Adrenal gland (tissue), 12 donors: ENCODE results near the gene ADAMTSL1. TPM values are rescaled to one million over a fixed set of nuclear protein-coding genes. Genes with fewer than 3 reads are reported as not detected.

Experiments
- DNase-seq, 7 donors: peaks; one replicate each; pipeline ENCODE4 v3.0.0-alpha.2; 2019 to 2020
- H3K27ac ChIP-seq, 5 donors: fragments of 200-600 bp; sonication (generic) in 4 of 5; 1 replicate in 3 of 5; 2 replicates in 2 of 5; pipeline versions ENCODE4 v1.5.1 to v1.8.0; 2016 to 2020; ENCODE audit warnings: mild to moderate bottlenecking in 1 of 5
- H3K27me3 ChIP-seq: fragments of 200-600 bp; 2 replicates; pipeline ENCODE4 v1.8.0; 2021
- H3K36me3 ChIP-seq, 2 donors: fragments of 200-600 bp; replicated peaks in 1 of 2; 1 replicate in 1 of 2; 2 replicates in 1 of 2; pipeline versions ENCODE4 v1.5.1 to v1.8.0; 2018 to 2022
- H3K4me1 ChIP-seq, 2 donors: fragments of 200-600 bp; replicated peaks in 1 of 2; 1 replicate in 1 of 2; 2 replicates in 1 of 2; pipeline versions ENCODE4 v1.5.1 to v1.8.0; 2018 to 2021
- H3K4me3 ChIP-seq, 4 donors: fragments of 200-600 bp; sonication (generic) in 3 of 4; one replicate each; pipeline ENCODE4 v1.5.1; 2016 to 2018
- H3K9me3 ChIP-seq, 3 donors: fragments of 200-600 bp; sonication (generic) in 1 of 3; replicated peaks in 1 of 3; 1 replicate in 2 of 3; 2 replicates in 1 of 3; pipeline versions ENCODE4 v1.5.1 to v1.8.0; 2016 to 2021
- CTCF ChIP-seq, 6 experiments: fragments of 450-650 bp in 4 of 6; fragments of 200-600 bp in 2 of 6; sonication (generic) in 1 of 6; IDR thresholded peaks; 1 replicate in 5 of 6; 2 replicates in 1 of 6; pipeline versions ENCODE4 v1.5.1 to v1.8.0; 2016 to 2021; ENCODE audit warnings: antibody characterized with exemption in 6 of 6, mild to moderate bottlenecking in 2 of 6, moderate library complexity in 1 of 6
- POLR2A ChIP-seq, 2 donors: fragments of 450-650 bp; IDR thresholded peaks; one replicate each; pipeline ENCODE4 v1.6.1; 2017; ENCODE audit warnings: antibody characterized with exemption in 2 of 2, mild to moderate bottlenecking in 2 of 2, moderate library complexity in 1 of 2
- whole genome bisulfite sequencing, 4 donors: extraction: QIAGEN DNeasy Blood & Tissue Kit in 2 of 4; methylation state at CpG; one replicate each; pipeline versions ENCODE4 v1.1.5 to v1.1.7; 2013 to 2017; 5-methylcytosine and 5-hydroxymethylcytosine counted together
- intact Hi-C, 2 donors: fragments of 100-400 bp; cut with DNase I; formaldehyde crosslinking; loops; one replicate each; pipeline versions ENCODE4 v1.14.1 to v1.15.0; 2022 to 2023
- polyA plus RNA-seq, 3 donors: library from polyadenylated mRNA; stranded (reverse); fragments of 200-250 nt in 2 of 3; fragments of 350-450 nt in 1 of 3; fragmentation: Illumina TruSeq in 1 of 3; extraction: RNeasy Lipid Tissue Mini Kit (QIAGEN cat#74804) in 1 of 3; gene quantifications; one replicate each; pipeline ENCODE4 v1.2.3, GENCODE V29; 2013 to 2014
- total RNA-seq, 9 donors: library from RNA; depleted of rRNA in 4 of 9; stranded (reverse); fragments of >200 nt in 4 of 9; fragments of 120-200 nt in 1 of 9; fragmentation: NEBNext Ultra II Directional in 1 of 9; extraction: Animal tissue kit (Norgen Biotek cat#: 25700) in 1 of 9; gene quantifications; one replicate each; pipeline versions ENCODE4 v1.1.0 to v1.2.4, GENCODE V29; 2013 to 2023
- donor health status: healthy with polysubstance abuse.
- donor health status: Bipolar disorder and iron deficiency.
- donor health status: DM: yes; HTN: yes; CAD: no.
- donor health status: DM: no; HTN: no; CAD: no.
- donor health status: DM: no; HTN: no; CAD: no.
- donor health status: DM: yes; HTN: yes; CAD: no.

Gene ADAMTSL1
- total and polyA plus RNA-seq, 12 donors: 4.9 to 38.1 (median 20.6) TPM

- no peak for DNase-seq
- TF ChIP-seq CTCF (IDR thresholded peaks at IDR 0.05) (no peak), POLR2A (IDR thresholded peaks at IDR 0.05) (no peak)
- Histone ChIP-seq H3K36me3 (no peaks in the 10 kb centered on the region), H3K4me3 (no peak overlapping the region), H3K27me3 (no peaks in the 10 kb centered on the region), H3K9me3 (no peaks in the 10 kb centered on the region), H3K27ac (no peak overlapping the region), H3K4me1 (peaks cover 0 to 16% of the 10 kb centered on the region in 2 donors)
- intact Hi-C loops: no loop called here
- 88 to 97% (median 95%) methylated on average over 1 of the region's 1 CpG for WGBS, 4 donors
Observed at GRCh38 chr9:18775241-18775640, 301.3 kb downstream of the ADAMTSL1 start.

- H3K9me3 ChIP-seq: no peaks in the 10 kb centered on the region
- H3K27ac ChIP-seq: no peak overlapping the region
- no peak overlapping the region for H3K4me3 ChIP-seq
- intact Hi-C loops: no loop called here
- TF ChIP-seq POLR2A (IDR thresholded peaks at IDR 0.05) (no peak), CTCF (IDR thresholded peaks at IDR 0.05) (no peak)
- peaks cover 0 to 16% of the 10 kb centered on the region in 2 donors for H3K4me1 ChIP-seq
- no peaks in the 10 kb centered on the region for H3K36me3 ChIP-seq
- 82 to 91% (median 87%) methylated on average over 6 of the region's 6 CpGs for WGBS, 4 donors
- DNase-seq: no peak
- no peaks in the 10 kb centered on the region for H3K27me3 ChIP-seq
Observed at GRCh38 chr9:18775930-18776329, 302.0 kb downstream of the ADAMTSL1 start.

- no peak for DNase-seq
- peaks cover 0 to 7% of the 10 kb centered on the region in 2 donors for H3K4me1 ChIP-seq
- intact Hi-C loops: no loop called here
- no peak overlapping the region for H3K27ac ChIP-seq
- no peak for TF ChIP-seq POLR2A (IDR thresholded peaks at IDR 0.05)
- no peak for TF ChIP-seq CTCF (IDR thresholded peaks at IDR 0.05)
- no peaks in the 10 kb centered on the region for H3K27me3 ChIP-seq
- no peak overlapping the region for H3K4me3 ChIP-seq
- WGBS, 4 donors: 97 to 98% (median 98%) methylated on average over 57 to 73 of the region's 73 CpGs
- H3K9me3 ChIP-seq: no peaks in the 10 kb centered on the region
- no peaks in the 10 kb centered on the region for H3K36me3 ChIP-seq
Observed at GRCh38 chr9:18776836-18777820, 303.2 kb downstream of the ADAMTSL1 start.

GRCh38 chr9:18778147-18778546 is 304.2 kb downstream of the ADAMTSL1 start:
- 40 to 57% (median 44%) methylated on average over 2 of the region's 2 CpGs for WGBS, 4 donors
- DNase-seq: no peak
- no peaks in the 10 kb centered on the region for H3K27me3 ChIP-seq
- H3K27ac ChIP-seq: no peak overlapping the region
- H3K4me3 ChIP-seq: no peak overlapping the region
- H3K4me1 ChIP-seq: peaks cover 0 to 7% of the 10 kb centered on the region in 2 donors
- H3K36me3 ChIP-seq: no peaks in the 10 kb centered on the region
- H3K9me3 ChIP-seq: no peaks in the 10 kb centered on the region
- no peak for TF ChIP-seq CTCF (IDR thresholded peaks at IDR 0.05)
- no peak for TF ChIP-seq POLR2A (IDR thresholded peaks at IDR 0.05)
- intact Hi-C loops: no loop called here
